IPS-11a (cell line): ENCODE results near the gene SLC13A5.

Experiments used
- H3K4me3 ChIP-seq: one replicate; pipeline ENCODE4 v1.5.1; 2013; ENCODE audit warnings: low read depth, low read length, control low read depth

The SLC13A5 gene

GRCh38 chr17:6684881-6685767 lies 28.0 kb downstream of the SLC13A5 start:
- H3K4me3 ChIP-seq, result no peak overlapping the region

GRCh38 chr17:6684460-6684783 lies 28.7 kb downstream of the SLC13A5 start:
- no peak overlapping the region for H3K4me3 ChIP-seq

- H3K4me3 ChIP-seq, result no peak overlapping the region
These were observed 29.3 kb downstream of the SLC13A5 start for GRCh38 chr17:6683730-6684459.

GRCh38 chr17:6683081-6683684 lies 30.0 kb downstream of the SLC13A5 start:
- H3K4me3 ChIP-seq, result no peak overlapping the region

GRCh38 chr17:6682339-6682738 lies 30.8 kb downstream of the SLC13A5 start:
- no peak overlapping the region for H3K4me3 ChIP-seq

GRCh38 chr17:6681671-6682070 lies 31.5 kb downstream of the SLC13A5 start:
- H3K4me3 ChIP-seq, result no peak overlapping the region

- no peak overlapping the region for H3K4me3 ChIP-seq
These were observed 32.0 kb downstream of the SLC13A5 start for GRCh38 chr17:6681176-6681575.

- no peak overlapping the region for H3K4me3 ChIP-seq
These were observed 33.9 kb downstream of the SLC13A5 start for GRCh38 chr17:6679241-6679640.

GRCh38 chr17:6677946-6678345 lies 35.2 kb downstream of the SLC13A5 start:
- no peak overlapping the region for H3K4me3 ChIP-seq

- no peak overlapping the region for H3K4me3 ChIP-seq
These were observed 35.9 kb downstream of the SLC13A5 start for GRCh38 chr17:6677158-6677831.

GRCh38 chr17:6676802-6677157 lies 36.4 kb downstream of the SLC13A5 start:
- no peak overlapping the region for H3K4me3 ChIP-seq

GRCh38 chr17:6675201-6675825 lies 37.9 kb downstream of the SLC13A5 start:
- no peak overlapping the region for H3K4me3 ChIP-seq

GRCh38 chr17:6674586-6674985 lies 38.6 kb downstream of the SLC13A5 start:
- H3K4me3 ChIP-seq, result no peak overlapping the region

- no peak overlapping the region for H3K4me3 ChIP-seq
These were observed 41.7 kb downstream of the SLC13A5 start for GRCh38 chr17:6671431-6671830.

GRCh38 chr17:6670999-6671398 lies 42.2 kb downstream of the SLC13A5 start:
- H3K4me3 ChIP-seq, result no peak overlapping the region

GRCh38 chr17:6670571-6670970 lies 42.6 kb downstream of the SLC13A5 start:
- no peak overlapping the region for H3K4me3 ChIP-seq

GRCh38 chr17:6669479-6670212 lies 43.5 kb downstream of the SLC13A5 start:
- H3K4me3 ChIP-seq, result no peak overlapping the region

GRCh38 chr17:6668727-6669425 lies 44.3 kb downstream of the SLC13A5 start:
- no peak overlapping the region for H3K4me3 ChIP-seq

GRCh38 chr17:6668219-6668618 lies 45.0 kb downstream of the SLC13A5 start:
- no peak overlapping the region for H3K4me3 ChIP-seq

- no peak overlapping the region for H3K4me3 ChIP-seq
These were observed 45.7 kb downstream of the SLC13A5 start for GRCh38 chr17:6667516-6667915.
